Small intestine (tissue), 7 donors: ENCODE measurements around the gene EFNA4. TPM values are rescaled to one million over a fixed set of nuclear protein-coding genes. Genes with fewer than 3 reads are reported as not detected.

Source experiments
- DNase-seq, 2 donors: peaks; one replicate each; pipeline versions ENCODE4 v3.0.0 to v3.0.0-alpha.2; 2013
- FAIRE-seq: peaks from 2 replicates; lab custom pipeline; 2012; peaks lifted over from hg19 to GRCh38; lab: Jason Lieb, UNC
- H3K27ac ChIP-seq, 3 donors: one replicate each; pipeline ENCODE4 v1.5.1; 2013; ENCODE audit warnings: low read length in 2 of 3, mild to moderate bottlenecking in 2 of 3, control low read depth in 1 of 3, inconsistent platforms in 1 of 3, low read depth in 1 of 3, moderate library complexity in 1 of 3
- H3K27me3 ChIP-seq, 3 donors: one replicate each; pipeline ENCODE4 v1.6.1; 2013; ENCODE audit warnings: low read length in 3 of 3, inconsistent platforms in 1 of 3; ENCODE audit not compliant: control insufficient read depth in 3 of 3, insufficient read depth in 3 of 3
- H3K36me3 ChIP-seq, 3 donors: one replicate each; pipeline ENCODE4 v1.6.1; 2013; ENCODE audit warnings: low read length in 3 of 3, inconsistent platforms in 1 of 3, low read depth in 1 of 3, mild to moderate bottlenecking in 1 of 3, moderate library complexity in 1 of 3; ENCODE audit not compliant: control insufficient read depth in 3 of 3, insufficient read depth in 2 of 3
- H3K4me1 ChIP-seq, 3 donors: one replicate each; pipeline ENCODE4 v1.6.1; 2013; ENCODE audit warnings: low read length in 2 of 3, inconsistent platforms in 1 of 3, low read depth in 1 of 3, mild to moderate bottlenecking in 1 of 3, moderate library complexity in 1 of 3; ENCODE audit not compliant: control insufficient read depth in 3 of 3, insufficient read depth in 2 of 3
- H3K4me3 ChIP-seq, 3 donors: one replicate each; pipeline ENCODE4 v1.5.1; 2013; ENCODE audit warnings: low read length in 3 of 3, control low read depth in 1 of 3, inconsistent platforms in 1 of 3, low read depth in 1 of 3, mild to moderate bottlenecking in 1 of 3, moderate library complexity in 1 of 3
- H3K9me3 ChIP-seq, 2 donors: one replicate each; pipeline ENCODE4 v1.6.1; 2013; ENCODE audit warnings: low read depth in 1 of 2, low read length in 1 of 2; ENCODE audit not compliant: control insufficient read depth in 2 of 2, insufficient read depth in 1 of 2
- WGBS, 3 donors: extraction: QIAGEN DNeasy Blood & Tissue Kit; methylation state at CpG; one replicate each; pipeline ENCODE4 v1.1.7; 2013; 5-methylcytosine and 5-hydroxymethylcytosine counted together
- polyA plus RNA-seq, 4 donors: library from polyadenylated mRNA; stranded (reverse) in 3 of 4; unstranded in 1 of 4; fragments of 200-250 nt in 3 of 4; fragments of 120-200 nt in 1 of 4; gene quantifications; one replicate each; pipeline versions ENCODE4 v1.2.1 to v1.2.3, GENCODE V29; 2013
- donor health status: healthy with polysubstance abuse.
- donor health status: control.
- donor health status: control.
- donor health status: Bipolar disorder and iron deficiency.
- donor health status: healthy.

EFNA4 gene
- polyA plus RNA-seq, 4 donors = 16.8 to 41.3 (median 17.4) TPM

DNA sequence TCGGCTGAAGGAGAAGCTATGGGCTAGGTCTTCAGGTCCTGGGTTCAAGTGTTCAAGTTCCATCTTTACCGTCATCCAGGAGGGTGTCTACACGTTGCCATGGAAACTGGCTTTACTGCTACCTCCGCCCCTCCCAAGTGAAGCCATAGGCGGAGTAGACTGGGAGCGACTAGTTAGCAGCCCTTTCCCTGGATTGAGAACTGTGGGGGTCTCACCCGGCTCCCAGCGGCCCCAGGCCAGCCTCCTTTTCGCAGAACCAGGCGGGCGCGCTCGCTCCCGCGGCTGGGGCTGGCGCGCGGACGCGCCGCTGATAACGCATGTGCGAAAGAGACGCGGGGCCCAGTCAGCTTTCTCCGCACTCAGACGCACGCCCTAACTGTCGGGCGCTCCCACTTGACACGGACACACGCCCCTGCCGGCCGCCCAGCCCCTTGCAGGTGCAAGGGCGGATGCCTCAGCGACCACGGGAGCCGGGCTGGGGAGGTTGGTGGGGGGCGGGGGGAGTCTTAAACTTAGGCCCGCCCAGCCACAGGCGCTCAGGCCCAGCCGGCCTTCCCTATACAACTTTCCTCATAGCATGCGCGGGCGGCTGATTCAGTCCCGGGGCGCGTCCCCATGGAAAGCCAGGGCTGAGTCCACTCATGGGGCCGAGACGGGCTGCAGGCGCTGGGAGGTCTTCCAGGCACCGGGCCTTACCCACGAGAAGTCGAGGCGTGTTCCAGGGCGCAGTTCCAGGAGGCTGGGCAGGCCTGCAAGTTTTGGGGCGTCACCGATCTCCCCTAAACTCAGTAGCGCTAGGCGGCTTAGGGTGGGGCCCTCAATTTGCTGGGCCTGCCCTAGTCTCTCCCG, 7.4 kb downstream of the EFNA4 start:
- Histone ChIP-seq H3K27me3 (peaks cover 0 to 15% (median 0%) of the 10 kb centered on the region in 3 donors), H3K36me3 (peaks cover 0 to 38% (median 0%) of the 10 kb centered on the region in 3 donors), H3K4me3 (peak overlapping the region in 2 of 3 donors; percentile 4 to 41), H3K27ac (peak overlapping the region in 2 of 3 donors; percentile 53 to 83), H3K4me1 (peaks cover 0 to 54% (median 0%) of the 10 kb centered on the region in 3 donors), H3K9me3 (no peaks in the 10 kb centered on the region)
- FAIRE-seq = no peak
- DNase-seq = peak; percentile 81 to 95
- 3 to 8% (median 4%) methylated on average over 56 to 61 of the region's 61 CpGs for WGBS, 3 donors

DNA sequence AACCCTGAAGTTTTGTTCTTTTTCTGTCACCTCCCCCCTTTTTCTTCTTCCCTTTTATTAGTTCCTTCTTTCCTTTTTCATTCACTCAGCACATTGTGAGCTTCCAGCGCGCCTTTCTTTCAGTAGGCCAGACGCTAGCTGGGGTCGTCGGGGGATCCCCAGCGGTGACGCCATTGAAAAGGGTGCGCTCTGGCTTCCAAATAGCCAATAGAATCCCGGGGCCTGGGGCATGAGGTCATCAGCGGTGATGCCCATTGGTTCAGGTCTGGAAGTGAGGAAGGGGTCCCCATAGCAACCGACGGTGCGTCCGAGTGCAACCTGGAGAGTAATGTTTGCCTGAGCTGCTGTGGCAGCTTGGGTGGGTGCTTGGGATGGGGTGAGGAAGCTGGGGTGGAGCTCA, 8.2 kb downstream of the EFNA4 start:
- DNase-seq (peak in 1 of 2 donors; percentile 59), FAIRE-seq (no peak)
- Histone ChIP-seq H3K4me3 (peak overlapping the region in 1 of 3 donors; percentile 41), H3K9me3 (no peaks in the 10 kb centered on the region), H3K4me1 (peaks cover 0 to 47% (median 0%) of the 10 kb centered on the region in 3 donors), H3K27ac (peak overlapping the region in 1 of 3 donors; percentile 83), H3K36me3 (peaks cover 0 to 31% (median 0%) of the 10 kb centered on the region in 3 donors), H3K27me3 (peaks cover 0 to 15% (median 0%) of the 10 kb centered on the region in 3 donors)
- WGBS, 3 donors = 58 to 80% (median 65%) methylated on average over 14 of the region's 14 CpGs

- H3K27me3 ChIP-seq = peaks cover 0 to 15% (median 0%) of the 10 kb centered on the region in 3 donors
- no peak overlapping the region for H3K4me3 ChIP-seq
- DNase-seq (no peak), FAIRE-seq (no peak)
- no peaks in the 10 kb centered on the region for H3K9me3 ChIP-seq
- H3K36me3 ChIP-seq = peaks cover 0 to 22% (median 0%) of the 10 kb centered on the region in 3 donors
- WGBS, 3 donors = 66 to 71% (median 67%) methylated on average over 7 of the region's 7 CpGs
- H3K4me1 ChIP-seq = peaks cover 0 to 47% (median 0%) of the 10 kb centered on the region in 3 donors
- no peak overlapping the region for H3K27ac ChIP-seq
Measured at GRCh38 chr1:155072531-155073289, 9.2 kb downstream of the EFNA4 start.

GRCh38 chr1:155073377-155074242, 10.1 kb downstream of the EFNA4 start:
- peaks cover 0 to 15% (median 0%) of the 10 kb centered on the region in 3 donors for H3K27me3 ChIP-seq
- DNase-seq (no peak), FAIRE-seq (no peak)
- peaks cover 0 to 47% (median 0%) of the 10 kb centered on the region in 3 donors for H3K4me1 ChIP-seq
- H3K9me3 ChIP-seq = no peaks in the 10 kb centered on the region
- peaks cover 0 to 13% (median 0%) of the 10 kb centered on the region in 3 donors for H3K36me3 ChIP-seq
- 90% methylated on average over 3 of the region's 3 CpGs for WGBS, 3 donors
- no peak overlapping the region for H3K4me3 ChIP-seq
- no peak overlapping the region for H3K27ac ChIP-seq

DNA sequence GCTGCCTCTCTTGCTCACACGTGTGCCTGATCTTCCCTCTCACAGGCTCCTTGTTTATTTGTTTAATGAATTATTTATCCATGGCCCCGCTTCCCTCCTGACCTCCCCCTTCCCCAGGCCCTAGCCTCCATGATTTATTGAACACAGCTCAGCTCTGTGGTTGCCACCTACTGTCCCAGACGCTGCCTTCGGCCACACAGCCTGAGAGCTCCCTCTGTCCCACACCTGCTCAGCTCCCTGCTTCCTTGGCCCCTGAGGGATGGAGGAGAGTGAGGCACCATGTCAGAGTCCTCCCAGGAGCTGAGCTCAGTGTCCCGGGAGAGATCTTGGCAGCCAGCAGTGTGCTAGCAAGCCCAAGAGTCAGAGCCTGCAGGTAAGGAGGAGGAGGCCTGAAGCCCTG, 12.0 kb downstream of the EFNA4 start:
- H3K36me3 ChIP-seq = no peaks in the 10 kb centered on the region
- no peaks in the 10 kb centered on the region for H3K9me3 ChIP-seq
- DNase-seq (no peak), FAIRE-seq (no peak)
- peaks cover 5 to 44% (median 5%) of the 10 kb centered on the region in 3 donors for H3K4me1 ChIP-seq
- no peak overlapping the region for H3K27ac ChIP-seq
- H3K27me3 ChIP-seq = peaks cover 0 to 31% (median 4%) of the 10 kb centered on the region in 3 donors
- 56 to 63% (median 62%) methylated on average over 5 of the region's 5 CpGs for WGBS, 3 donors
- no peak overlapping the region for H3K4me3 ChIP-seq

DNA sequence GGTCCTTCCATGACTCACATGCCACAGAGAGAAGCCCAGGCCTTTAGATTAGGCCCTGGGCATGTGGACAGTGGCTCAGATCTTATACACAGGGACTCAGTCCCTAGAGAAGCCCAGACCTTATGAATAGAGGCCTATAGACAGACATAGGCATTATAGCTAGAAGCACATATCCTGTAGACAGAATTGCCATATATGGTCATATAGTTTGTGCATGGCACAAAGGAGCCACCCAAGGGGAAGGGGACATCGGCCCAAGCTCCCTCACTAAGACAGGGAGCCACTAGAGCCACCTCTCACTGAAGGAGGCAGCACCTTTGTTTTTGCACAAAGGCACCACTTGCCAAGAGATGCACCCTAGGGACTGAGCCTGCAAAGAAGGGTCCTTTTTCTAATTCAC, 12.8 kb downstream of the EFNA4 start:
- H3K4me1 ChIP-seq = peaks cover 5 to 46% (median 5%) of the 10 kb centered on the region in 3 donors
- no peak overlapping the region for H3K4me3 ChIP-seq
- 64 to 85% (median 81%) methylated on average over 1 of the region's 1 CpG for WGBS, 3 donors
- no peaks in the 10 kb centered on the region for H3K9me3 ChIP-seq
- FAIRE-seq (no peak), DNase-seq (no peak)
- H3K36me3 ChIP-seq = no peaks in the 10 kb centered on the region
- H3K27me3 ChIP-seq = peaks cover 0 to 40% (median 11%) of the 10 kb centered on the region in 3 donors
- H3K27ac ChIP-seq = no peak overlapping the region

GRCh38 chr1:155077346-155077745, 13.8 kb downstream of the EFNA4 start:
- Histone ChIP-seq H3K27ac (no peak overlapping the region), H3K36me3 (no peaks in the 10 kb centered on the region), H3K4me3 (no peak overlapping the region), H3K9me3 (no peaks in the 10 kb centered on the region), H3K27me3 (peaks cover 0 to 41% (median 14%) of the 10 kb centered on the region in 3 donors), H3K4me1 (peaks cover 5 to 48% (median 9%) of the 10 kb centered on the region in 3 donors)
- peak in 1 of 2 donors; percentile 25 for DNase-seq
- FAIRE-seq = no peak
- WGBS, 3 donors = 65 to 81% (median 75%) methylated on average over 3 of the region's 3 CpGs
